ENCODE results near the gene EPB41L4B. TPM values are rescaled to one million over a fixed set of nuclear protein-coding genes. Genes with fewer than 3 reads are reported as not detected.

EPB41L4B gene
- total and polyA plus RNA-seq, 2 experiments from 2014 or later: 11.0 to 32.2 TPM

- Histone ChIP-seq H2AFZ (no peak overlapping the region), H3K9me2 (ENCODE audit: insufficient read depth) (no peaks in the 10 kb centered on the region), H3K79me2 (replicated peaks; ENCODE audit: insufficient read depth) (peaks cover 45% of the 10 kb centered on the region), H3F3A (replicated peaks; ENCODE audit: low read depth) (no peaks in the 10 kb centered on the region), H3K4me2 (no peak overlapping the region), H3K27me3 (ENCODE audit: insufficient read depth) (no peaks in the 10 kb centered on the region), H3K27ac (ENCODE audit: low read depth) (no peak overlapping the region), H4K20me1 (replicated peaks; ENCODE audit: insufficient read depth) (peaks cover 18% of the 10 kb centered on the region), H3K36me3 (ENCODE audit: insufficient read depth) (no peaks in the 10 kb centered on the region; the same call in 1 of the 2 replicates), H3K4me3 (no peak overlapping the region), H3K4me1 (ENCODE audit: insufficient read depth) (peaks cover 4% of the 10 kb centered on the region; the same call in 1 of the 2 replicates)
- TF ChIP-seq CTCF (conservative IDR thresholded peaks at IDR 0.05; ENCODE audit: low read depth in 2 of 2): no peak
- no peak for TF ChIP-seq STAT1 (IDR thresholded peaks at IDR 0.05; ENCODE audit: unreplicated experiment)
- Mint-ChIP-seq H3K27me3 (ENCODE audit: insufficient read depth, low read depth, poor library complexity) (peaks cover 5% of the 10 kb centered on the region), H3K36me3 (ENCODE audit: low read depth) (peaks cover 9% of the 10 kb centered on the region; the same call in 2 of the 3 replicates), H3K4me3 (no peak overlapping the region), H3K27ac (peak overlapping the region; percentile 80), H3K4me1 (peaks cover 13% of the 10 kb centered on the region), H3K9me3 (no peaks in the 10 kb centered on the region)
- ATAC-seq (no peak), DNase-seq (ENCODE audit: low spot score) (no peak)
These were observed 43.4 kb downstream of the EPB41L4B start for GRCh38 chr9:109277451-109277850.

GRCh38 chr9:109276469-109277440 lies 44.1 kb downstream of the EPB41L4B start:
- no peak for ATAC-seq
- peaks cover 13% of the 10 kb centered on the region for H3K4me1 Mint-ChIP-seq

More at GRCh38 chr9:109276469-109277440, 44.1 kb downstream of the EPB41L4B start:
- Histone ChIP-seq H3F3A (replicated peaks; ENCODE audit: low read depth) (no peaks in the 10 kb centered on the region), H2AFZ (no peak overlapping the region), H3K4me3 (no peak overlapping the region), H3K79me2 (replicated peaks; ENCODE audit: insufficient read depth) (peaks cover 45% of the 10 kb centered on the region), H3K4me1 (ENCODE audit: insufficient read depth) (peaks cover 4% of the 10 kb centered on the region; the same call in 1 of the 2 replicates), H4K20me1 (replicated peaks; ENCODE audit: insufficient read depth) (peaks cover 23% of the 10 kb centered on the region), H3K36me3 (ENCODE audit: insufficient read depth) (no peaks in the 10 kb centered on the region; the same call in 1 of the 2 replicates), H3K27me3 (ENCODE audit: insufficient read depth) (no peaks in the 10 kb centered on the region), H3K9me2 (ENCODE audit: insufficient read depth) (no peaks in the 10 kb centered on the region), H3K27ac (ENCODE audit: low read depth) (no peak overlapping the region), H3K4me2 (no peak overlapping the region)
- no peak overlapping the region for H3K4me3 Mint-ChIP-seq
- no peak for TF ChIP-seq ETS1 (IDR thresholded peaks at IDR 0.05)
- peaks cover 13% of the 10 kb centered on the region; the same call in 2 of the 3 replicates for H3K36me3 Mint-ChIP-seq (ENCODE audit: low read depth)
- H3K27ac Mint-ChIP-seq: no peak overlapping the region; the same call in 1 of the 2 replicates
- DNase-seq (ENCODE audit: low spot score): no peak
- H3K9me3 Mint-ChIP-seq: no peaks in the 10 kb centered on the region
- H3K27me3 Mint-ChIP-seq (ENCODE audit: insufficient read depth, low read depth, poor library complexity): peaks cover 3% of the 10 kb centered on the region
